MM.1S (cell line): ENCODE results near the gene AGBL4.
"Not testable (repeated sequence)": the region's sequence is repeated elsewhere in the genome, so short reads cannot be mapped to it uniquely, and the experiment has no call there.

Experiments used
- DNase-seq: peaks from one replicate; pipeline ENCODE4 v3.0.0-alpha.2; 2015
- H2AFZ ChIP-seq: fragments of 300-600 bp; sonication (generic); 2 replicates; pipeline ENCODE4 v1.6.0; 2016; ENCODE audit warnings: antibody characterized with exemption, low read length
- H3F3A ChIP-seq: fragments of 300-600 bp; sonication (generic); 2 replicates; pipeline ENCODE4 v1.6.1; 2016; ENCODE audit warnings: mild to moderate bottlenecking, antibody characterized with exemption, low read length, moderate library complexity, mixed read lengths; ENCODE audit not compliant: insufficient read depth
- H3K27ac ChIP-seq: fragments of 300-600 bp; sonication (generic); 2 replicates; pipeline ENCODE4 v1.5.1; 2016; ENCODE audit warnings: mild to moderate bottlenecking, low read length
- H3K27me3 ChIP-seq: fragments of 300-600 bp; sonication (generic); replicated peaks from 2 replicates; pipeline ENCODE4 v1.6.0; 2016; ENCODE audit warnings: low read length; ENCODE audit not compliant: insufficient read depth
- H3K36me3 ChIP-seq: fragments of 300-600 bp; sonication (generic); replicated peaks from 2 replicates; pipeline ENCODE4 v1.6.1; 2016; ENCODE audit warnings: mild to moderate bottlenecking, low read length, mixed read lengths; ENCODE audit not compliant: insufficient read depth
- H3K4me1 ChIP-seq: fragments of 300-600 bp; sonication (generic); 2 replicates; pipeline ENCODE4 v1.6.1; 2016; ENCODE audit warnings: low read length, mixed read lengths
- H3K4me2 ChIP-seq: fragments of 300-600 bp; sonication (generic); 2 replicates; pipeline ENCODE4 v1.6.0; 2016; ENCODE audit warnings: low read depth, low read length
- H3K4me3 ChIP-seq: fragments of 300-600 bp; sonication (generic); 2 replicates; pipeline ENCODE4 v1.5.1; 2016; ENCODE audit warnings: low read length, mixed read lengths
- H3K79me2 ChIP-seq: fragments of 300-600 bp; sonication (generic); 2 replicates; pipeline ENCODE4 v1.6.1; 2016; ENCODE audit warnings: mixed run types, low read length, mixed read lengths
- H3K9ac ChIP-seq: fragments of 300-600 bp; sonication (generic); 2 replicates; pipeline ENCODE4 v1.6.1; 2016; ENCODE audit warnings: low read length, mixed read lengths
- H3K9me2 ChIP-seq: fragments of 300-600 bp; sonication (generic); replicated peaks from 2 replicates; pipeline ENCODE4 v1.6.1; 2016; ENCODE audit warnings: mild to moderate bottlenecking, low read length, mixed read lengths; ENCODE audit not compliant: insufficient read depth
- H3K9me3 ChIP-seq: fragments of 300-600 bp; sonication (generic); replicated peaks from 2 replicates; pipeline ENCODE4 v1.6.1; 2016; ENCODE audit warnings: mild to moderate bottlenecking, low read length, mixed read lengths; ENCODE audit not compliant: insufficient read depth
- H4K20me1 ChIP-seq: fragments of 300-600 bp; sonication (generic); 2 replicates; pipeline ENCODE4 v1.6.1; 2016; ENCODE audit warnings: mild to moderate bottlenecking, low read length, moderate library complexity, mixed read lengths; ENCODE audit not compliant: insufficient read depth
- CTCF ChIP-seq: fragments of 300-600 bp; sonication (generic); IDR thresholded peaks from 2 replicates; pipeline ENCODE4 v1.5.1; 2016; ENCODE audit warnings: antibody characterized with exemption, low read length, mixed read lengths
- EZH2 ChIP-seq: fragments of 300-600 bp; sonication (generic); optimal IDR thresholded peaks from 2 replicates; pipeline ENCODE3; 2017; ENCODE audit warnings: low read depth, mild to moderate bottlenecking, antibody characterized with exemption, low read length, mixed read lengths
- EZH2phosphoT487 ChIP-seq: fragments of 300-600 bp; sonication (generic); IDR thresholded peaks from 2 replicates; pipeline ENCODE4 v1.6.1; 2018; ENCODE audit warnings: antibody characterized with exemption, low read length

Gene AGBL4

GRCh38 chr1:49323925-49324540 is 699.7 kb downstream of the AGBL4 start:
- Histone ChIP-seq H3K9ac (no peak overlapping the region), H3K4me1 (peaks cover 17% of the 10 kb centered on the region), H3K79me2 (no peaks in the 10 kb centered on the region), H2AFZ (no peak overlapping the region), H3K27ac (no peak overlapping the region), H3K27me3 (no peaks in the 10 kb centered on the region), H3K4me2 (no peak overlapping the region), H4K20me1 (no peaks in the 10 kb centered on the region), H3K9me2 (no peaks in the 10 kb centered on the region), H3F3A (no peaks in the 10 kb centered on the region; the same call in 1 of the 2 replicates), H3K9me3 (no peaks in the 10 kb centered on the region), H3K36me3 (no peaks in the 10 kb centered on the region), H3K4me3 (no peak overlapping the region)
- no peak for DNase-seq
- TF ChIP-seq EZH2phosphoT487 (no peak), EZH2 (no peak)

- H2AFZ ChIP-seq, H3K27me3 ChIP-seq, H3K27ac ChIP-seq, H3K79me2 ChIP-seq, H3K36me3 ChIP-seq, H3K9ac ChIP-seq, H3K4me1 ChIP-seq, H3K4me2 ChIP-seq, DNase-seq, H3K9me2 ChIP-seq, H4K20me1 ChIP-seq, H3F3A ChIP-seq, H3K9me3 ChIP-seq, H3K4me3 ChIP-seq: not testable (repeated sequence)
Observed at GRCh38 chr1:49320493-49320892, 703.3 kb downstream of the AGBL4 start.

GRCh38 chr1:49319426-49319963 is 704.3 kb downstream of the AGBL4 start:
- TF ChIP-seq CTCF: no peak
- TF ChIP-seq EZH2: no peak
- no peak for TF ChIP-seq EZH2phosphoT487
- H3K4me3 ChIP-seq: no peak overlapping the region
- no peak overlapping the region for H3K27ac ChIP-seq
- H3K9me3 ChIP-seq: no peaks in the 10 kb centered on the region
- H3K4me2 ChIP-seq: no peak overlapping the region
- no peaks in the 10 kb centered on the region for H3K9me2 ChIP-seq
- no peaks in the 10 kb centered on the region for H3K4me1 ChIP-seq
- no peaks in the 10 kb centered on the region for H3F3A ChIP-seq
- no peak overlapping the region for H3K9ac ChIP-seq
- no peaks in the 10 kb centered on the region for H4K20me1 ChIP-seq
- H3K79me2 ChIP-seq: no peaks in the 10 kb centered on the region
- H3K27me3 ChIP-seq: no peaks in the 10 kb centered on the region
- H2AFZ ChIP-seq: no peak overlapping the region
- H3K36me3 ChIP-seq: no peaks in the 10 kb centered on the region
- DNase-seq: no peak

GRCh38 chr1:49318218-49318617 is 705.5 kb downstream of the AGBL4 start:
- no peaks in the 10 kb centered on the region for H3K9me2 ChIP-seq
- no peak overlapping the region for H3K27ac ChIP-seq
- no peak overlapping the region for H3K4me2 ChIP-seq
- no peak overlapping the region for H3K4me3 ChIP-seq
- H3K9ac ChIP-seq: no peak overlapping the region
- no peaks in the 10 kb centered on the region for H3K36me3 ChIP-seq
- no peaks in the 10 kb centered on the region for H3K4me1 ChIP-seq
- H3K27me3 ChIP-seq: no peaks in the 10 kb centered on the region
- no peaks in the 10 kb centered on the region for H3F3A ChIP-seq
- H2AFZ ChIP-seq: no peak overlapping the region
- DNase-seq: no peak
- TF ChIP-seq EZH2phosphoT487: no peak
- TF ChIP-seq EZH2: no peak
- TF ChIP-seq CTCF: no peak
- no peaks in the 10 kb centered on the region for H4K20me1 ChIP-seq
- H3K9me3 ChIP-seq: no peaks in the 10 kb centered on the region
- H3K79me2 ChIP-seq: no peaks in the 10 kb centered on the region
